Heart left ventricle (tissue), 16 donors: Measurements from ENCODE around the gene SCN4A. TPM values are rescaled to one million over a fixed set of nuclear protein-coding genes. Genes with fewer than 3 reads are reported as not detected.
"Not testable (repeated sequence)": the region's sequence is repeated elsewhere in the genome, so short reads cannot be mapped to it uniquely, and the experiment has no call there.

Experiments used
- ATAC-seq, 4 donors: fragments of 200-7000 bp; cut with Tn5 transposase; one replicate each; pipeline ENCODE4 v1.9.1; 2020 to 2022; ENCODE audit warnings: moderate library complexity in 4 of 4, mild to moderate bottlenecking in 3 of 4, moderate number of reproducible peaks in 1 of 4
- DNase-seq, 5 donors: peaks; one replicate each; pipeline ENCODE4 v3.0.0-alpha.2; 2020
- H3K27ac ChIP-seq, 12 donors: fragments of 200-600 bp; sonication (generic) in 4 of 12; one replicate each; pipeline versions ENCODE4 v1.5.0 to v1.8.0; 2016 to 2022; ENCODE audit warnings: mild to moderate bottlenecking in 2 of 12
- H3K27me3 ChIP-seq, 9 donors: fragments of 200-600 bp; sonication (generic) in 2 of 9; one replicate each; pipeline versions ENCODE4 v1.5.1 to v1.8.0; 2016 to 2022; ENCODE audit warnings: mild to moderate bottlenecking in 3 of 9
- H3K36me3 ChIP-seq, 9 donors: fragments of 200-600 bp; sonication (generic) in 2 of 9; one replicate each; pipeline versions ENCODE4 v1.5.0 to v1.8.0; 2018 to 2022; ENCODE audit warnings: mild to moderate bottlenecking in 2 of 9
- H3K4me1 ChIP-seq, 12 donors: fragments of 200-600 bp; sonication (generic) in 4 of 12; one replicate each; pipeline versions ENCODE4 v1.5.0 to v1.8.0; 2016 to 2022; ENCODE audit warnings: mild to moderate bottlenecking in 3 of 12
- H3K4me3 ChIP-seq, 12 donors: fragments of 200-600 bp; sonication (generic) in 4 of 12; one replicate each; pipeline versions ENCODE4 v1.5.0 to v1.8.0; 2017 to 2022; ENCODE audit warnings: mild to moderate bottlenecking in 9 of 12, moderate library complexity in 4 of 12
- H3K9me3 ChIP-seq, 12 donors: fragments of 200-600 bp; sonication (generic) in 4 of 12; one replicate each; pipeline versions ENCODE4 v1.5.0 to v1.8.0; 2016 to 2022; ENCODE audit warnings: mild to moderate bottlenecking in 1 of 12
- CTCF ChIP-seq, 12 donors: fragments of 200-600 bp; sonication (generic) in 4 of 12; IDR thresholded peaks; one replicate each; pipeline versions ENCODE4 v1.5.0 to v1.8.0; 2018 to 2022; ENCODE audit warnings: antibody characterized with exemption in 12 of 12, mild to moderate bottlenecking in 5 of 12
- POLR2A ChIP-seq, 2 donors: fragments of 450-650 bp; IDR thresholded peaks; one replicate each; pipeline ENCODE4 v1.6.1; 2017; ENCODE audit warnings: antibody characterized with exemption in 2 of 2, mild to moderate bottlenecking in 2 of 2, moderate library complexity in 2 of 2
- WGBS, 4 donors: extraction: QIAGEN DNeasy Blood & Tissue Kit in 2 of 4; methylation state at CpG; one replicate each; pipeline versions ENCODE4 v1.1.5 to v1.1.7; 2013 to 2018; 5-methylcytosine and 5-hydroxymethylcytosine counted together
- intact Hi-C, 10 donors: fragments of 100-400 bp; cut with DNase I; formaldehyde crosslinking; loops; one replicate each; pipeline versions ENCODE4 v1.11.1 to v1.14.2; 2022
- polyA plus RNA-seq, 2 donors: library from polyadenylated mRNA; stranded (reverse); fragments of 200-250 nt; gene quantifications; one replicate each; pipeline ENCODE4 v1.2.3, GENCODE V29; 2013
- total RNA-seq, 9 donors: library from RNA; depleted of rRNA in 2 of 9; stranded (reverse); fragments of >200 nt in 2 of 9; fragmentation: NEBNext Ultra II Directional in 3 of 9; extraction: Animal tissue kit (Norgen Biotek cat#: 25700) in 3 of 9; gene quantifications; one replicate each; pipeline versions ENCODE4 v1.1.0 to v1.2.4, GENCODE V29; 2016 to 2023
- donor health status: ischemic (EF 13 %, LVEDD 7.1; RV severe dilation, severe dysfunction).
- donor health status: healthy with polysubstance abuse.
- donor health status: DM: no; HTN: yes; CAD: no.
- donor health status: DM: no; HTN: no; CAD: no.
- donor health status: ischemic (EF 25% LVEDD 6.9; RV normal size, moderate dysfunction).
- donor health status: ischemic (EF 25% LVEDD 5.7; RV mildly dilated, moderate dysfunction).
- donor health status: healthy.
- donor health status: DM: yes; HTN: yes; CAD: no.
- donor health status: ischemic (EF 35%, LVEDD 5.7; RV mildly dilated, moderate dysfunction).
- donor health status: nonischemic (EF 11% LVEDD 7.7; RV severe dilation, severe dysfunction).
- donor health status: DM: yes; HTN: yes; CAD: no.
- donor health status: PGD.
- donor health status: ischemic (EF 29% LVEDD 5.4; RV normal size, mild dysfunction).
- donor health status: nonischemic (EF 23%, LVEDD 6.1; RV moderate dilation, normal function).

The SCN4A gene
- total and polyA plus RNA-seq, 11 donors = 0.33 to 2.1 (median 0.67) TPM

GRCh38 chr17:63918305-63918704 lies 54.4 kb downstream of the SCN4A start:
- ATAC-seq (no peak), DNase-seq (no peak)
- peaks cover 0 to 7% (median 0%) of the 10 kb centered on the region in 12 donors for H3K4me1 ChIP-seq
- TF ChIP-seq CTCF (IDR thresholded peaks at IDR 0.05) (peak in 1 of 12 donors; percentile 5), POLR2A (IDR thresholded peaks at IDR 0.05) (no peak)
- H3K4me3 ChIP-seq = no peak overlapping the region
- no peaks in the 10 kb centered on the region for H3K9me3 ChIP-seq
- intact Hi-C loops = loop anchor here (2.0 to 10.0 kb wide), 9 partner anchors 68 to 366 kb away; partner anchors contain the start of gene ERN1 (in 2 of the 10)
- H3K27ac ChIP-seq = no peak overlapping the region
- WGBS, 4 donors = 48 to 66% (median 50%) methylated on average over 10 of the region's 10 CpGs
- H3K36me3 ChIP-seq = no peaks in the 10 kb centered on the region
- H3K27me3 ChIP-seq = no peaks in the 10 kb centered on the region

GRCh38 chr17:63917646-63918045 lies 55.1 kb downstream of the SCN4A start:
- DNase-seq = no peak
- 74 to 88% (median 84%) methylated on average over 13 of the region's 13 CpGs for WGBS, 4 donors
- Histone ChIP-seq H3K4me1 (peaks cover 0 to 7% (median 0%) of the 10 kb centered on the region in 12 donors), H3K36me3 (no peaks in the 10 kb centered on the region), H3K9me3 (no peaks in the 10 kb centered on the region), H3K27me3 (no peaks in the 10 kb centered on the region), H3K27ac (no peak overlapping the region), H3K4me3 (no peak overlapping the region)
- TF ChIP-seq CTCF (IDR thresholded peaks at IDR 0.05) (no peak), POLR2A (IDR thresholded peaks at IDR 0.05) (no peak)
- no peak for ATAC-seq
- intact Hi-C loops = loop anchor here (2.0 to 10.0 kb wide), 9 partner anchors 69 to 367 kb away; partner anchors contain the start of gene ERN1 (in 2 of the 10)

GRCh38 chr17:63917206-63917605 lies 55.5 kb downstream of the SCN4A start:
- H3K9me3 ChIP-seq, ATAC-seq, H3K4me3 ChIP-seq, H3K27ac ChIP-seq, H3K27me3 ChIP-seq, DNase-seq, H3K36me3 ChIP-seq, H3K4me1 ChIP-seq: not testable (repeated sequence)
- 86 to 90% (median 89%) methylated on average over 4 to 11 of the region's 11 CpGs for WGBS, 4 donors
- intact Hi-C loops = loop anchor here (5.0 to 10.0 kb wide), 5 partner anchors 70 to 368 kb away; partner anchors contain the start of gene ERN1 (in 2 of the 10)

GRCh38 chr17:63916566-63917185 lies 56.0 kb downstream of the SCN4A start:
- Histone ChIP-seq H3K9me3 (no peaks in the 10 kb centered on the region), H3K36me3 (no peaks in the 10 kb centered on the region), H3K4me3 (no peak overlapping the region), H3K27ac (no peak overlapping the region), H3K27me3 (no peaks in the 10 kb centered on the region), H3K4me1 (peaks cover 0 to 7% (median 0%) of the 10 kb centered on the region in 12 donors)
- no peak for TF ChIP-seq CTCF (IDR thresholded peaks at IDR 0.05)
- TF ChIP-seq POLR2A (IDR thresholded peaks at IDR 0.05) = no peak
- ATAC-seq = no peak
- intact Hi-C loops = loop anchor here (5.0 to 10.0 kb wide), 5 partner anchors 71 to 368 kb away; partner anchors contain the start of gene ERN1 (in 2 of the 10)
- 82 to 88% (median 87%) methylated on average over 12 of the region's 12 CpGs for WGBS, 4 donors
- DNase-seq = no peak

GRCh38 chr17:63915753-63916152 lies 57.0 kb downstream of the SCN4A start:
- H3K36me3 ChIP-seq, H3K27ac ChIP-seq, H3K4me3 ChIP-seq, H3K27me3 ChIP-seq, DNase-seq, ATAC-seq, H3K4me1 ChIP-seq, H3K9me3 ChIP-seq: not testable (repeated sequence)
- intact Hi-C loops = loop anchor here (5.0 to 10.0 kb wide), 5 partner anchors 72 to 369 kb away; partner anchors contain the start of gene ERN1 (in 2 of the 10)
- WGBS, 4 donors = 74 to 85% (median 81%) methylated on average over 10 of the region's 10 CpGs
